CD8-positive, alpha-beta memory T cell (primary cell): ENCODE results near the gene MAMDC2. TPM values are rescaled to one million over a fixed set of nuclear protein-coding genes. Genes with fewer than 3 reads are reported as not detected.

Source experiments
- CTCF ChIA-PET: fragments of 350-600 bp; sonication (Branson Sonifier 250); formaldehyde crosslinking; loops from one replicate; lab custom pipeline; 2021; ENCODE audit warnings: antibody characterized with exemption; lab: Charles Lee
- POLR2A ChIA-PET: fragments of 350-600 bp; sonication (Branson Sonifier 250); formaldehyde crosslinking; loops from one replicate; lab custom pipeline; 2021; ENCODE audit warnings: antibody characterized with exemption; lab: Charles Lee
- DNase-seq, 5 donors: peaks; one replicate each; pipeline versions ENCODE4 v3.0.0 to v3.0.0-alpha.2; 2020 to 2022; ENCODE audit warnings: mixed read lengths in 1 of 5
- H3K27ac ChIP-seq: one replicate; pipeline ENCODE4 v1.7.0; 2013; ENCODE audit warnings: low read depth, mild to moderate bottlenecking, low read length, moderate library complexity
- H3K27me3 ChIP-seq: 2 replicates; pipeline ENCODE4 v1.7.0; 2013; ENCODE audit warnings: low read length, mild to moderate bottlenecking; ENCODE audit not compliant: insufficient read depth, poor library complexity, severe bottlenecking
- H3K36me3 ChIP-seq: 2 replicates; pipeline ENCODE4 v1.7.0; 2013; ENCODE audit warnings: mild to moderate bottlenecking, low read length, moderate library complexity; ENCODE audit not compliant: insufficient read depth
- H3K4me1 ChIP-seq: 2 replicates; pipeline ENCODE4 v1.7.0; 2013; ENCODE audit warnings: mild to moderate bottlenecking, low read length, moderate library complexity; ENCODE audit not compliant: insufficient read depth
- H3K4me3 ChIP-seq: 2 replicates; pipeline ENCODE4 v1.7.0; 2013; ENCODE audit warnings: mild to moderate bottlenecking, low read length
- H3K9me3 ChIP-seq: 2 replicates; pipeline ENCODE4 v1.7.0; 2013; ENCODE audit warnings: mild to moderate bottlenecking, low read length
- H3K27ac Mint-ChIP-seq, 8 donors: one replicate each; pipeline ENCODE4 v1.8.0; 2020 to 2021; ENCODE audit warnings: mixed read lengths in 8 of 8, mild to moderate bottlenecking in 6 of 8, inconsistent platforms in 3 of 8, moderate library complexity in 3 of 8
- H3K27me3 Mint-ChIP-seq, 2 donors: one replicate each; pipeline ENCODE4 v1.8.0; 2020 to 2021; ENCODE audit warnings: mixed read lengths in 2 of 2, mild to moderate bottlenecking in 1 of 2, moderate library complexity in 1 of 2
- H3K36me3 Mint-ChIP-seq, 3 donors: one replicate each; pipeline ENCODE4 v1.8.0; 2020 to 2021; ENCODE audit warnings: mixed read lengths in 3 of 3, inconsistent platforms in 1 of 3, mild to moderate bottlenecking in 1 of 3
- H3K4me1 Mint-ChIP-seq, 3 donors: one replicate each; pipeline ENCODE4 v1.8.0; 2020 to 2021; ENCODE audit warnings: mixed read lengths in 3 of 3, inconsistent platforms in 1 of 3, mild to moderate bottlenecking in 1 of 3
- H3K4me3 Mint-ChIP-seq, 7 donors: one replicate each; pipeline ENCODE4 v1.8.0; 2020 to 2021; ENCODE audit warnings: mixed read lengths in 7 of 7, mild to moderate bottlenecking in 6 of 7, moderate library complexity in 4 of 7, inconsistent platforms in 2 of 7
- H3K9me3 Mint-ChIP-seq, 5 donors: one replicate each; pipeline ENCODE4 v1.8.0; 2020 to 2022; ENCODE audit warnings: mixed read lengths in 5 of 5, mild to moderate bottlenecking in 3 of 5, moderate library complexity in 2 of 5, inconsistent platforms in 1 of 5
- polyA plus RNA-seq: library from polyadenylated mRNA; unstranded; fragments of 300-500 nt; fragmentation: Illumina TruSeq; gene quantifications from one replicate; pipeline ENCODE4 v1.2.3, GENCODE V29; 2021
- total RNA-seq, 2 experiments: library from RNA; stranded (reverse); gene quantifications; one replicate each; pipeline ENCODE4 v1.2.3, GENCODE V29; 2021

Gene MAMDC2
- total and polyA plus RNA-seq, 3 experiments from 2014 or later = 0.10 TPM; not detected in 2

GRCh38 chr9:70125621-70126263 lies 82.1 kb downstream of the MAMDC2 start:
- ChIA-PET CTCF (interaction anchor here (1.4 to 2.2 kb wide), 2 partner anchors 14 to 18 kb away, joined by 3 to 9 read pairs; no protein-coding TSS in a partner anchor), POLR2A (no interaction called here)
- no peaks in the 10 kb centered on the region for H3K36me3 ChIP-seq
- Mint-ChIP-seq H3K27ac (no peak overlapping the region), H3K36me3 (no peaks in the 10 kb centered on the region), H3K9me3 (no peaks in the 10 kb centered on the region), H3K27me3 (peaks cover 6 to 12% of the 10 kb centered on the region in 2 donors), H3K4me1 (no peaks in the 10 kb centered on the region), H3K4me3 (no peak overlapping the region)
- H3K4me1 ChIP-seq = no peaks in the 10 kb centered on the region
- H3K4me3 ChIP-seq = no peak overlapping the region
- no peaks in the 10 kb centered on the region for H3K9me3 ChIP-seq
- H3K27me3 ChIP-seq = no peaks in the 10 kb centered on the region
- no peak overlapping the region for H3K27ac ChIP-seq
- no peak for DNase-seq

- H3K9me3 Mint-ChIP-seq = no peaks in the 10 kb centered on the region
- no peaks in the 10 kb centered on the region for H3K4me1 Mint-ChIP-seq
- H3K36me3 Mint-ChIP-seq = no peaks in the 10 kb centered on the region
- Histone ChIP-seq H3K27ac (no peak overlapping the region), H3K9me3 (no peaks in the 10 kb centered on the region), H3K4me3 (no peak overlapping the region), H3K4me1 (no peaks in the 10 kb centered on the region), H3K27me3 (no peaks in the 10 kb centered on the region), H3K36me3 (no peaks in the 10 kb centered on the region)
- no peak for DNase-seq
- H3K27ac Mint-ChIP-seq = no peak overlapping the region
- H3K4me3 Mint-ChIP-seq = no peak overlapping the region
- CTCF ChIA-PET = no interaction called here
- peaks cover 6 to 12% of the 10 kb centered on the region in 2 donors for H3K27me3 Mint-ChIP-seq
- POLR2A ChIA-PET = no interaction called here
Measured at GRCh38 chr9:70127036-70127435, 83.4 kb downstream of the MAMDC2 start.

- H3K9me3 ChIP-seq = no peaks in the 10 kb centered on the region
- H3K36me3 ChIP-seq = no peaks in the 10 kb centered on the region
- Mint-ChIP-seq H3K27ac (no peak overlapping the region), H3K4me3 (no peak overlapping the region), H3K4me1 (no peaks in the 10 kb centered on the region), H3K36me3 (no peaks in the 10 kb centered on the region), H3K9me3 (no peaks in the 10 kb centered on the region), H3K27me3 (peaks cover 6 to 12% of the 10 kb centered on the region in 2 donors)
- no peaks in the 10 kb centered on the region for H3K27me3 ChIP-seq
- POLR2A ChIA-PET = no interaction called here
- H3K4me3 ChIP-seq = no peak overlapping the region
- CTCF ChIA-PET = no interaction called here
- no peaks in the 10 kb centered on the region for H3K4me1 ChIP-seq
- DNase-seq = no peak
- H3K27ac ChIP-seq = no peak overlapping the region
Measured at GRCh38 chr9:70127540-70128416, 84.1 kb downstream of the MAMDC2 start.

- no peak overlapping the region for H3K27ac Mint-ChIP-seq
- no peaks in the 10 kb centered on the region for H3K36me3 Mint-ChIP-seq
- H3K4me3 ChIP-seq = no peak overlapping the region
- H3K4me3 Mint-ChIP-seq = no peak overlapping the region
- ChIA-PET CTCF (no interaction called here), POLR2A (no interaction called here)
- no peaks in the 10 kb centered on the region for H3K9me3 Mint-ChIP-seq
- H3K4me1 Mint-ChIP-seq = no peaks in the 10 kb centered on the region
- no peak for DNase-seq
- no peak overlapping the region for H3K27ac ChIP-seq
- peaks cover 2 to 8% of the 10 kb centered on the region in 2 donors for H3K27me3 Mint-ChIP-seq
- H3K36me3 ChIP-seq = no peaks in the 10 kb centered on the region
- no peaks in the 10 kb centered on the region for H3K9me3 ChIP-seq
- no peaks in the 10 kb centered on the region for H3K27me3 ChIP-seq
- no peaks in the 10 kb centered on the region for H3K4me1 ChIP-seq
Measured at GRCh38 chr9:70130266-70130665, 86.6 kb downstream of the MAMDC2 start.

GRCh38 chr9:70131296-70131695 lies 87.6 kb downstream of the MAMDC2 start:
- Histone ChIP-seq H3K9me3 (no peaks in the 10 kb centered on the region), H3K27me3 (no peaks in the 10 kb centered on the region), H3K4me1 (no peaks in the 10 kb centered on the region), H3K4me3 (no peak overlapping the region), H3K27ac (no peak overlapping the region), H3K36me3 (no peaks in the 10 kb centered on the region)
- H3K27ac Mint-ChIP-seq = no peak overlapping the region
- ChIA-PET POLR2A (no interaction called here), CTCF (no interaction called here)
- DNase-seq = no peak
- H3K9me3 Mint-ChIP-seq = no peaks in the 10 kb centered on the region
- no peaks in the 10 kb centered on the region for H3K4me1 Mint-ChIP-seq
- H3K4me3 Mint-ChIP-seq = no peak overlapping the region
- H3K36me3 Mint-ChIP-seq = no peaks in the 10 kb centered on the region
- H3K27me3 Mint-ChIP-seq = peaks cover 2 to 8% of the 10 kb centered on the region in 2 donors

- POLR2A ChIA-PET = no interaction called here
Measured at GRCh38 chr9:70133253-70134208, 89.9 kb downstream of the MAMDC2 start.

GRCh38 chr9:70134360-70134759 lies 90.7 kb downstream of the MAMDC2 start:
- H3K9me3 Mint-ChIP-seq = no peaks in the 10 kb centered on the region
- no peak overlapping the region for H3K4me3 Mint-ChIP-seq
- no peaks in the 10 kb centered on the region for H3K4me1 ChIP-seq
- H3K4me1 Mint-ChIP-seq = no peaks in the 10 kb centered on the region
- DNase-seq = no peak
- H3K27me3 Mint-ChIP-seq = peaks cover 0 to 7% of the 10 kb centered on the region in 2 donors
- H3K27me3 ChIP-seq = no peaks in the 10 kb centered on the region
- H3K27ac Mint-ChIP-seq = no peak overlapping the region
- POLR2A ChIA-PET = no interaction called here
- no peak overlapping the region for H3K27ac ChIP-seq
- H3K4me3 ChIP-seq = no peak overlapping the region
- no peaks in the 10 kb centered on the region for H3K36me3 ChIP-seq
- no peaks in the 10 kb centered on the region for H3K36me3 Mint-ChIP-seq
- H3K9me3 ChIP-seq = no peaks in the 10 kb centered on the region
- CTCF ChIA-PET = interaction anchor here (1.0 kb wide), 1 partner anchor 15 kb away, joined by 5 read pairs; no protein-coding TSS in a partner anchor

More at GRCh38 chr9:70133253-70134208, 89.9 kb downstream of the MAMDC2 start:
- Histone ChIP-seq H3K4me1 (no peaks in the 10 kb centered on the region), H3K9me3 (no peaks in the 10 kb centered on the region), H3K4me3 (no peak overlapping the region), H3K36me3 (no peaks in the 10 kb centered on the region), H3K27me3 (no peaks in the 10 kb centered on the region), H3K27ac (no peak overlapping the region)
- Mint-ChIP-seq H3K36me3 (no peaks in the 10 kb centered on the region), H3K9me3 (no peaks in the 10 kb centered on the region), H3K27ac (no peak overlapping the region), H3K27me3 (peaks cover 0 to 6% of the 10 kb centered on the region in 2 donors), H3K4me3 (no peak overlapping the region), H3K4me1 (no peaks in the 10 kb centered on the region)
- no peak for DNase-seq
- CTCF ChIA-PET = no interaction called here
